ENCODE data around the gene MCRIP2.

Gene MCRIP2

GRCh38 chr16:630815-631405 is 10.7 kb upstream of the MCRIP2 start, which contains the start of gene WFIKKN1:
Gene WFIKKN1 (plus strand): TSS chr16:630985. CDS start chr16:631254, 269 bp downstream.
- TF ChIP-seq, protein P1, sequence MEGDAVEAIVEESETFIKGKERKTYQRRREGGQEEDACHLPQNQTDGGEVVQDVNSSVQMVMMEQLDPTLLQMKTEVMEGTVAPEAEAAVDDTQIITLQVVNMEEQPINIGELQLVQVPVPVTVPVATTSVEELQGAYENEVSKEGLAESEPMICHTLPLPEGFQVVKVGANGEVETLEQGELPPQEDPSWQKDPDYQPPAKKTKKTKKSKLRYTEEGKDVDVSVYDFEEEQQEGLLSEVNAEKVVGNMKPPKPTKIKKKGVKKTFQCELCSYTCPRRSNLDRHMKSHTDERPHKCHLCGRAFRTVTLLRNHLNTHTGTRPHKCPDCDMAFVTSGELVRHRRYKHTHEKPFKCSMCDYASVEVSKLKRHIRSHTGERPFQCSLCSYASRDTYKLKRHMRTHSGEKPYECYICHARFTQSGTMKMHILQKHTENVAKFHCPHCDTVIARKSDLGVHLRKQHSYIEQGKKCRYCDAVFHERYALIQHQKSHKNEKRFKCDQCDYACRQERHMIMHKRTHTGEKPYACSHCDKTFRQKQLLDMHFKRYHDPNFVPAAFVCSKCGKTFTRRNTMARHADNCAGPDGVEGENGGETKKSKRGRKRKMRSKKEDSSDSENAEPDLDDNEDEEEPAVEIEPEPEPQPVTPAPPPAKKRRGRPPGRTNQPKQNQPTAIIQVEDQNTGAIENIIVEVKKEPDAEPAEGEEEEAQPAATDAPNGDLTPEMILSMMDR (IDR thresholded peaks at IDR 0.05) = no peak

DNA sequence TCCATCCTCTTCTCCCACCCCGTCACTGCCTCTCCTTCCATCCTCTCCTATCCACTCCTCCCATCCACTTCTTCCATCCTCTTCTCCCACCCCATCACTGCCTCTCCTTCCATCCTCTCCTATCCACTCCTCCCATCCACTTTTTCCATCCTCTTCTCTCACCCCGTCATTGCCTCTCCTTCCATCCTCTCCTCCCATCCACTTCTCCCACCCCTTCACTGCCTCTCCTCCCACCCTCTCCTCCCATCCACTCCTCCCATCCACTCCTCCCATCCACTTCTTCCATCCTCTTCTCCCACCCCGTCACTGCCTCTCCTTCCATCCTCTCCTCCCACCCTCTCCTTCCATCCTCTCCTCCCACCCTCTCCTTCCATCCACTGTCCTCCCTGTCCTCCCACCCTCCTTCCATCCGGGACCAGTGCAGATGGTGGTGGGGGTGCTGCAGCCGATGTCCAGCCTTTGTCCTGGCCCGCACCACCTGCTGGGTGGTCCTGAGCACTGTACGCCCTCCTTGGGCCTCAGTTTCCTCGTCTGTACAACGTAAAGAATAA is 9.7 kb upstream of the MCRIP2 start:
- TF ChIP-seq, protein P1 (IDR thresholded peaks at IDR 0.05) = no peak

- TF ChIP-seq, protein P1 (IDR thresholded peaks at IDR 0.05) = no peak
These were observed 8.9 kb upstream of the MCRIP2 start for GRCh38 chr16:632486-633335.

- TF ChIP-seq, protein P1 (IDR thresholded peaks at IDR 0.05) = no peak
These were observed 8.1 kb upstream of the MCRIP2 start for GRCh38 chr16:633336-634050.

GRCh38 chr16:634051-634670 is 7.5 kb upstream of the MCRIP2 start:
- TF ChIP-seq, protein P1 (IDR thresholded peaks at IDR 0.05) = no peak

- TF ChIP-seq, protein P1 (IDR thresholded peaks at IDR 0.05) = no peak
These were observed 6.6 kb upstream of the MCRIP2 start for GRCh38 chr16:634996-635395.

All from LNCAP (cell line).